DMS79 (cell line): Measurements from ENCODE around the gene FOXL3.
"Not testable (repeated sequence)": the region's sequence is repeated elsewhere in the genome, so short reads cannot be mapped to it uniquely, and the experiment has no call there.

Experiments
- DNase-seq: peaks from one replicate; lab custom pipeline; 2025; lab: John Stamatoyannopoulos, UW

Gene FOXL3

GRCh38 chr7:323410-323809 is 33.4 kb downstream of the FOXL3 start:
- DNase-seq = no peak

GRCh38 chr7:324011-324410 is 34.0 kb downstream of the FOXL3 start:
- no peak for DNase-seq

GRCh38 chr7:325051-325798 is 35.3 kb downstream of the FOXL3 start:
- DNase-seq = no peak

- DNase-seq = no peak
These were observed 35.8 kb downstream of the FOXL3 start for GRCh38 chr7:325811-326210.

GRCh38 chr7:326273-326672 is 36.3 kb downstream of the FOXL3 start:
- no peak for DNase-seq

- no peak for DNase-seq
These were observed 36.9 kb downstream of the FOXL3 start for GRCh38 chr7:326809-327232.

GRCh38 chr7:327233-327931 is 37.4 kb downstream of the FOXL3 start:
- no peak for DNase-seq

GRCh38 chr7:327991-328702 is 38.2 kb downstream of the FOXL3 start:
- no peak for DNase-seq

- DNase-seq = peak; percentile 65
These were observed 39.8 kb downstream of the FOXL3 start for GRCh38 chr7:329691-330281.

- DNase-seq = no peak
These were observed 40.7 kb downstream of the FOXL3 start for GRCh38 chr7:330511-331230.

- DNase-seq = no peak
These were observed 42.1 kb downstream of the FOXL3 start for GRCh38 chr7:332020-332517.

- peak; percentile 20 for DNase-seq
These were observed 42.8 kb downstream of the FOXL3 start for GRCh38 chr7:332646-333392.

GRCh38 chr7:333393-333764 is 43.4 kb downstream of the FOXL3 start:
- no peak for DNase-seq

GRCh38 chr7:334618-335357 is 44.8 kb downstream of the FOXL3 start:
- no peak for DNase-seq

GRCh38 chr7:335358-336148 is 45.6 kb downstream of the FOXL3 start:
- DNase-seq = no peak

- not testable (repeated sequence) for DNase-seq
These were observed 46.2 kb downstream of the FOXL3 start for GRCh38 chr7:336149-336533.

GRCh38 chr7:336810-337566 is 47.0 kb downstream of the FOXL3 start:
- DNase-seq = no peak

GRCh38 chr7:337567-337951 is 47.6 kb downstream of the FOXL3 start:
- no peak for DNase-seq
